ENCODE measurements around the gene PAX6.

DNA sequence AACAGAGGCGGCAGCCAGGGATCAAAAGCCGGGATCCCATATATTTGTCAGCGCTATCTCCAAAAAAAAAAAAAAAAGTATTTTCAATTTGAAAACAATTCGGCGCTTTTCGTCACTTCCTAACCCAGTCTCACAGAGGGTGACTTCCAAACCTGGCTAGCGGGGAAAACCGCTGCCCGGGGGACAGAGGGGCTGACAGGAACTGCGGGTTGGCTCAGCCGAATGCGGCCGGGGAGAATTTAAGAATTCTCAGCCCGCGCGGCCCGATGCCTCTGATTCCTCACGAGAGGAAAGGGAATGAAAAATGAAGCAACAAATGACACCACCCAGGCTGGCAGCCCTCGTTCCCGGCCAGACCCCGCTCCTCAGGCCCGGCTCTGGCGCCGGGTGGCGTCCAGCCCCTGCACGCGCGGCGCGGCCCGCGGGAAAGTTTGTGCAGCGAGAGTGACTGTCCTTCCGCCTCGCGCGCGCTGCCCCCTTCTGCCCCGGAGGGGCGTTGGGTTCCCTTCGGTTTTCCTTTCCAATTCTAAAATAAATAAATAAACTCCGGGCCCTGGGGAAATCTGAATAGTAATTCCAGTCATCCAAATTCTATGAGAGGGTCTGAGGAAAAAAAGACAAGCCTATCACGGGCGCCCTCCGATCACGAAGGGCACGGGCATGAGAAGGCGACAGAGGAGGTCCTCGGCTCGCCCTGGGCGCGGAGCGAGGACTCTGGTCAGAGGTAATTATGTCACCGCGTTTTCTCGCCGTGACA, 4.8 kb upstream of the PAX6 start:
- TF ChIP-seq, protein P1, sequence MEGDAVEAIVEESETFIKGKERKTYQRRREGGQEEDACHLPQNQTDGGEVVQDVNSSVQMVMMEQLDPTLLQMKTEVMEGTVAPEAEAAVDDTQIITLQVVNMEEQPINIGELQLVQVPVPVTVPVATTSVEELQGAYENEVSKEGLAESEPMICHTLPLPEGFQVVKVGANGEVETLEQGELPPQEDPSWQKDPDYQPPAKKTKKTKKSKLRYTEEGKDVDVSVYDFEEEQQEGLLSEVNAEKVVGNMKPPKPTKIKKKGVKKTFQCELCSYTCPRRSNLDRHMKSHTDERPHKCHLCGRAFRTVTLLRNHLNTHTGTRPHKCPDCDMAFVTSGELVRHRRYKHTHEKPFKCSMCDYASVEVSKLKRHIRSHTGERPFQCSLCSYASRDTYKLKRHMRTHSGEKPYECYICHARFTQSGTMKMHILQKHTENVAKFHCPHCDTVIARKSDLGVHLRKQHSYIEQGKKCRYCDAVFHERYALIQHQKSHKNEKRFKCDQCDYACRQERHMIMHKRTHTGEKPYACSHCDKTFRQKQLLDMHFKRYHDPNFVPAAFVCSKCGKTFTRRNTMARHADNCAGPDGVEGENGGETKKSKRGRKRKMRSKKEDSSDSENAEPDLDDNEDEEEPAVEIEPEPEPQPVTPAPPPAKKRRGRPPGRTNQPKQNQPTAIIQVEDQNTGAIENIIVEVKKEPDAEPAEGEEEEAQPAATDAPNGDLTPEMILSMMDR (conservative IDR thresholded peaks at IDR 0.05; ENCODE audit: low read length), result no peak
- no peak for TF ChIP-seq EZH2phosphoT487 (IDR thresholded peaks at IDR 0.05; ENCODE audit: borderline replicate concordance, low read depth, low read length)

Measured in OCI-LY7 (cell line).